Mucosa of stomach (tissue), 1 donor: ENCODE data around the gene VASN.

ENCODE experiments used
- H3K27me3 ChIP-seq: one replicate; pipeline ENCODE4 v1.7.0; 2013; ENCODE audit warnings: mild to moderate bottlenecking, low read length; ENCODE audit not compliant: control insufficient read depth, insufficient read depth
- H3K36me3 ChIP-seq: one replicate; pipeline ENCODE4 v1.7.0; 2013; ENCODE audit warnings: low read length; ENCODE audit not compliant: control insufficient read depth, insufficient read depth
- H3K4me1 ChIP-seq: one replicate; pipeline ENCODE4 v1.7.0; 2013; ENCODE audit warnings: mild to moderate bottlenecking, low read length; ENCODE audit not compliant: control insufficient read depth, insufficient read depth
- H3K4me3 ChIP-seq: one replicate; pipeline ENCODE4 v1.7.0; 2013; ENCODE audit warnings: low read length
- H3K9ac ChIP-seq: one replicate; pipeline ENCODE4 v1.7.0; 2013; ENCODE audit warnings: mild to moderate bottlenecking, low read length, moderate library complexity
- H3K9me3 ChIP-seq: one replicate; pipeline ENCODE4 v1.7.0; 2013; ENCODE audit warnings: mild to moderate bottlenecking, low read length, moderate library complexity; ENCODE audit not compliant: control insufficient read depth
- donor health status: Pancreatic carcinoma.

Gene VASN

DNA sequence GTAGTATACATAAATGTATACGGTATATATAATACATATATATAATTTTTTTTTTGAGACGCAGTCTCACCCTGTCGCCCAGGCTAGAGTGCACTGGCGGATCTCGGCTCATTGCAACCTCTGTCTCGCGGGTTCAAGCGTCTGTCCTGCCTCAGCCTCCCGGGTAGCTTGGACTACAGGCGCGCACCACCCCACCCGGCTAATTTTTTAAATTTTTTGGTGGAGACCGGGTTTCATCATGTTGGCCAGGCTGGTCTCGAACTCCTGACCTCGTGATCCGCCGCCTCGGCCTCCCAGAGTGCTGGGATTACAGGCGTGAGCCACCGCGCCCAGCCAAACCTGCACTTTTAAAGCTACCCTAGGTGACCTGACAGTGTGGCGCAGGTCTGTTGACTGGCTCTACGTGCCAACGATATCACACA, 21.3 kb upstream of the VASN start:
- Histone ChIP-seq H3K9ac (peak overlapping the region; percentile 69), H3K4me1 (peaks cover 28% of the 10 kb centered on the region), H3K36me3 (no peaks in the 10 kb centered on the region), H3K27me3 (no peaks in the 10 kb centered on the region), H3K9me3 (no peaks in the 10 kb centered on the region), H3K4me3 (peak overlapping the region; percentile 51)

DNA sequence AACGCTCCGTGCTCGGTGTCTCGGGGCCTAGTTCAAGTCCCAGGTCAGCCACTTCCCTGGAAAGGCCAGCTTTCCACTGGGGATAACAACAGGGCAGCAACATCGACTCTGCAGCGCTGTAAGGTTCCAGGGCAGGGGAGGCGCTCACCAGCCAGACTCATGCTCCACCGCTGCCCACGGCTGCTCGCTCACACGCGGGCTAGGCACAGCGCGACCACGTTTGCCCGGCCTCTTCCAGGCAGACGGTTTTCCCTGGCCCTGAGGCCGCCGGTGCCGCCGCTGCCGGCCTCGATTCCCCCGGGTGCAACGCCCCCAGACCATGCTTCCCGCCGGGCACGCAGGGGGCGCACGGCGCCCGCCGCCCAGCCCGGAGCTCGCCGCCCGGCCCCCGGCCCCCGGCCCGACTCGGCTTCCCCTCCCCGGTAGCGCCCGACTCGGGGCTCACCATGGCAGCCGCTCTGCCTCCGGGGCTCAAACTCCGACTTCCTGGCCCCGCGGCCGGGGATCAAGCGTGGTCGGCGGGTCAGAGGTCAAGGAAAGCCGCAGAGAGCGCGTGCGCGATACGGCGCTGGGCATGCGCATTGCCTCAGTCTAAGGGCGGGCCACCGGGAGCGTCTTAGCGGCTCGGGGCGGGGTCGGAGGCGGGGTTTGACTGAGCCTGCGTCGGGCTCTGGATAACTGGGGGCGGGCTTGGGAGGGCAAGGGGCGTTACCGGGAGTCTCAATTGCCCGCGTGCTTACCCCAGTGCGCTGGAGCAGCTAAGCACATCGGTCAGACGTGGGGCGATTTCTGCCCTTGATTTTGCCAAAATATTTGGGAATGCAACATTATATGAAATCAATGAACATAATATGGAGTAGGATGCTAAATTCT, 20.6 kb upstream of the VASN start, which contains the start of gene PAM16:
TSS of gene PAM16 (minus strand) at position 535 of the 873 bp plus-strand sequence. CDS start at position 448, 87 bp downstream.
- Histone ChIP-seq H3K4me1 (peaks cover 21% of the 10 kb centered on the region), H3K9ac (peak within 1 kb of the TSS; percentile 69), H3K36me3 (no peaks in the 10 kb centered on the region), H3K4me3 (peak within 1 kb of the TSS; percentile 51), H3K27me3 (no peaks in the 10 kb centered on the region), H3K9me3 (no peaks in the 10 kb centered on the region)

DNA sequence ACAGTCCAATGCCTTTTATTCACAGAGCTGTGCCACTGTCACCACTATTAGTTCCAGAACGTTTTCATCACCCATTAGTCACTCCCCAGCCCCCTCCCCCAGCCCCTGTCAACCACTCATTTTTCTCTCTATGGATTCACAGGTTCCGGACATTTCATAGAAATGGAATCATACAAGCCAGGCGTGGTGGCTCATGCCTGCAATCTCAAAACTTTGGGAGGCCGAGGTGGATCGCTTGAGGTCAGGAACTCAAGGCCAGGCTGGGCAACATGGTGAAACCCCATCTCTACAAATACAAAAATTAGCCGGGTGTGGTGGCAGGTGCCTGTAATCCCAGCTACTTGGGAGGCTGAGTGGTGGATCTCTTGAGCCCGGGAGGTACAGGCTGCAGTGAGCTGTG, 19.8 kb upstream of the VASN start:
- Histone ChIP-seq H3K4me1 (peaks cover 16% of the 10 kb centered on the region), H3K9me3 (no peaks in the 10 kb centered on the region), H3K27me3 (no peaks in the 10 kb centered on the region), H3K9ac (no peak overlapping the region), H3K4me3 (no peak overlapping the region), H3K36me3 (no peaks in the 10 kb centered on the region)

- no peaks in the 10 kb centered on the region for H3K27me3 ChIP-seq
- no peaks in the 10 kb centered on the region for H3K36me3 ChIP-seq
- H3K9me3 ChIP-seq = no peaks in the 10 kb centered on the region
- no peak overlapping the region for H3K4me3 ChIP-seq
- peaks cover 17% of the 10 kb centered on the region for H3K4me1 ChIP-seq
- H3K9ac ChIP-seq = no peak overlapping the region
Measured at GRCh38 chr16:4352843-4353242, 18.8 kb upstream of the VASN start.

DNA sequence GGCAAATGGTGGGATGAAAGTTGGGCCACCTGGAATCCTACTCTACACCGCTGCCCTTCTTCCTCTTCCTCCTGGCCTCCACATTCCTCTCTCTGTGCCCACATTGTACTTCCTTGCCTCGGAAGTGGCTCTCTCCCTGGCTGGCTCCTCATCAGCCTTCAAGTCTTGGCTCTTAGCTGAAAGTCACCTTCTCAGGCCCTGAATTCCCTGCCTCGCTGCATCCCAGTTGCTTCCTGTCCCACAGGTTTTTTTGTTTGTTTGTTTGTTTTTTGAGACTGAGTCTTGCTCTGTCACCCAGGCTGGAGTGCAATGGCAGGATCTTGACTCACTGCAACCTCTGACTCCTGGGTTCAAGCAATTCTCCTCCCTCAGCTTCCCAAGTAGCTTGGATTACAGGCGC, 18.0 kb upstream of the VASN start:
- H3K36me3 ChIP-seq = no peaks in the 10 kb centered on the region
- no peaks in the 10 kb centered on the region for H3K9me3 ChIP-seq
- no peaks in the 10 kb centered on the region for H3K27me3 ChIP-seq
- no peak overlapping the region for H3K9ac ChIP-seq
- H3K4me1 ChIP-seq = peaks cover 15% of the 10 kb centered on the region
- H3K4me3 ChIP-seq = no peak overlapping the region

DNA sequence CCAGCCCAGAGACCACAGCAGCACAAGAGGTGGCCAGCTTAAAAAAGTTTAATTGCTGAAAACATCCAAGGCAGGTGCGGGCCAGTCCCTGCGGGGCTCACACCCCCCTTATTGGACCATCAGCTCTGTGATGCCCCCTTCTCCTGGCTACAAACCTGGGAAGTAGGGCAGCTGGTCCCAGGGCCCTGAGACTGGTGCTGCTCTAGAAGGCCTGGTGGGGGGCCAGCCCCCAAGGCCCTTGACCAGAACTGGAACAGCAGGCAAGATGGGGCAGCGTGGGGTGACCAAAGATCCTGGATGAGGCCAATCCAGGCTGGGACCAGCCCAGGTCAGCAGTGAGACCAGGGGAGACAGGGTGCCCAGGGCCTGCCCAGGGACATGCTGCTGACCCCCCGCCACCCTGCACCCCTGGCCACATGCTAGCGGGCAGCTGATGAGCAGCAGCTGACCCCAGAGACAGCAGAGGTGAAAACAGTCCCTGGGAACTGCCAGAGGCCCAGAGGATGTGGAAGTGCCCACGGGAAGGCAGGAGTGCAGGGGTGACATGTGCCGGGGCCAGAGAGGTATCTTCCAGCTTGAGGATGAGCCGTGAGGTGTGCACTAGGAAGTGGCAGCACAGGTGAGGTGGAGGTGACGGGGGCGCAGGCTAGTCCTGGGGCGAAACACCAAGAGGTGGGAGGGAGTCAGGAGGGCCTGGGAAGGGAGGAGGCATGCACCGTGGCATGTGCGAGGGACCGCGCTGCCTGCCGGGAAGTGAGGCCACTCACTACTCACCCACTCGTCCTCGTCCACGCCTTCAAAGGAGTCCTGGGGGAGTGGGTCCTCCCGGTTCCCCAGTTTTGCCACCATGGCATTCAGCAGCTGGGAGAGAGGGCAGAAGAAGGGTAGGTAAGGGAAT, 16.9 kb upstream of the VASN start:
- H3K4me1 ChIP-seq = peaks cover 15% of the 10 kb centered on the region
- no peak overlapping the region for H3K9ac ChIP-seq
- no peaks in the 10 kb centered on the region for H3K9me3 ChIP-seq
- H3K36me3 ChIP-seq = no peaks in the 10 kb centered on the region
- no peak overlapping the region for H3K4me3 ChIP-seq
- no peaks in the 10 kb centered on the region for H3K27me3 ChIP-seq

- H3K36me3 ChIP-seq = peaks cover 5% of the 10 kb centered on the region
- H3K9ac ChIP-seq = no peak overlapping the region
- no peaks in the 10 kb centered on the region for H3K9me3 ChIP-seq
- H3K4me3 ChIP-seq = no peak overlapping the region
- no peaks in the 10 kb centered on the region for H3K27me3 ChIP-seq
- peaks cover 5% of the 10 kb centered on the region for H3K4me1 ChIP-seq
Measured at GRCh38 chr16:4356820-4357219, 14.8 kb upstream of the VASN start.

- Histone ChIP-seq H3K4me1 (peaks cover 5% of the 10 kb centered on the region), H3K36me3 (peaks cover 15% of the 10 kb centered on the region), H3K27me3 (no peaks in the 10 kb centered on the region), H3K9ac (no peak overlapping the region), H3K4me3 (no peak overlapping the region), H3K9me3 (no peaks in the 10 kb centered on the region)
Measured at GRCh38 chr16:4358236-4358635, 13.4 kb upstream of the VASN start.

DNA sequence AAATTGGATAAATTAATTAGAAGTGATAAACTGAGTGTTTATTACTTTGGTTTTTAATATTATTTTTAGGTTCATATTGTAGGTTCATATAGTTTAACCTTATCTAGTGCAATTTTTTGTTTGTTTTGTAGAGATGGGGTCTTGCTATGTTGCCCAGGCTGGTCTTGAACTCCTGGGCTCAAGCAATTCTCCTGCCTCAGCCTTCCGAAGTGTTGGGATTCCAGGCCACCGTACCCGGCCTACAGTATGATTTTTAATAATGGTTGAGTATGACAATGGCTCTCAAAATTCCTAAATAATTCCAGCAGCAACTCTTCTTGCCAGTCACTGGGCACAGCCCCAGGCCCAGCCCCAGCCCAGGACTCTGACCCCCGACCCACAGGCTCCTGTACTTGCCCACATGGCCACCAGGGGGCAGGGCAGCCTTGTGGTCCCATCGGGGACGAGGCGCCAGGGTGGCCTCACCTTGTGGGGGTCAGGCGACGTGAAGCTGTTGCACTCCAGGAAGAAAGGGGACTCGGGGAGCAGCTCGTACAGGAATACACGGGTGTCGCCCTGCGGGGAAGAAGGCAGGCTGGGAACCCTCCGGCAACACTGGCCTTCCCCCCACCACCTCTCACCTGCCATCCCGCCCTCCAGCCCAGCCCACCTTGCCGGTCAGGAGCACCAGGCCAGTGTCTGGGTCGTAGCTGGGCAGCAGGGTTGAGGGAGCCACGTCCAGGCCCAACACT, 12.7 kb upstream of the VASN start:
- Histone ChIP-seq H3K27me3 (no peaks in the 10 kb centered on the region), H3K36me3 (peaks cover 15% of the 10 kb centered on the region), H3K9ac (no peak overlapping the region), H3K4me3 (no peak overlapping the region), H3K4me1 (peaks cover 5% of the 10 kb centered on the region), H3K9me3 (no peaks in the 10 kb centered on the region)

GRCh38 chr16:4359914-4360313, 11.7 kb upstream of the VASN start:
- H3K36me3 ChIP-seq = peaks cover 15% of the 10 kb centered on the region
- H3K9ac ChIP-seq = no peak overlapping the region
- H3K4me1 ChIP-seq = peaks cover 5% of the 10 kb centered on the region

DNA sequence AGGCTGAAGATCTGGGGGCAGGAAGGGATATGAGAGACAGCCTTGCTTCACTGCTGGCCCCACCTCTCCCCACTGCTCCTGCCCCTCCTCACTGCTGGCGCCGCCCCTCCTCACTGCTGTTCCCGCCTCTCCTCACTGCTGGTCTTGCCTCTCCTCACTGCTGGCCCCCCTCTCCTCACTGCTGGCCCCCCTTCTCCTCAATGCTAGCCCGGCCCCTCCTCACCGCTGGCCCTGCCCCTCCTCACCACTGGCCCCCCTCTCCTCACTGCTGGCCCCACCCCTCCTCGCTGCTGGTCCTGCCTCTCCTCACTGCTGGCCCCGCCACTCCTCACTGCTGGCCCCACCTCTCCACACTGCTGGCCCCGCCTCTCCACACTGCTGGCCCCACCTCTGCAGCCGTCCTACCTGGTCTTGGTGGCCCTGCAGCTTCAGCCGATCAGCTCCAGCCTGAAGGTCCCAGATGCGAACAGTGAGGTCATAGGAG, 11.1 kb upstream of the VASN start:
- Histone ChIP-seq H3K4me1 (peaks cover 5% of the 10 kb centered on the region), H3K27me3 (no peaks in the 10 kb centered on the region), H3K9me3 (no peaks in the 10 kb centered on the region), H3K9ac (no peak overlapping the region), H3K36me3 (peaks cover 15% of the 10 kb centered on the region), H3K4me3 (no peak overlapping the region)

More at GRCh38 chr16:4359914-4360313, 11.7 kb upstream of the VASN start:
- Histone ChIP-seq H3K4me3 (no peak overlapping the region), H3K9me3 (no peaks in the 10 kb centered on the region), H3K27me3 (no peaks in the 10 kb centered on the region)
